GM19025 (cell line): ENCODE data around the gene SLC39A13.

Experiments used
- ATAC-seq: cut with Tn5 transposase; IDR thresholded peaks from one replicate; pipeline ENCODE4 v1.9.1; 2021; ENCODE audit warnings: mild to moderate bottlenecking, low read depth, moderate library complexity; ENCODE audit not compliant: unreplicated experiment

SLC39A13 gene

DNA sequence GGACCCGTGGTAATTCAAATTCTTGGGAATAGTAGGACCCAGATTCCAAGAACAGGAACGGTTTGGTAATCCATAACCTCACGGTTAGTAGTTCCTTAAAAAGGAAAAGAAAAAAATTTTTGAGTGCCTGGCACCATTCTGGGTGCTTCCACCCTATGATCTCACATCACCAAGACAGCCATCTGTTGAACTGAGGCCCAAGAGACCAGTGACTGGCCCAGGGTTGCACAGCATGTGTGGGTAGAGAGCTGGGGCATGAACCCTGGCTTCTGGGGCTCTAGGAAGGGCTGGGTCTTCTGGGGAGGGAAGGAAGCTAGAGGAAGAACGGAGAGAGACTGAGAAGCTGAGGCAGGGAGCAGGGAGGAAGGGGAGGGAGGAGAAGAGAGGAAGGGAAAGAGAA, 25.3 kb upstream of the SLC39A13 start:
- no peak for ATAC-seq

DNA sequence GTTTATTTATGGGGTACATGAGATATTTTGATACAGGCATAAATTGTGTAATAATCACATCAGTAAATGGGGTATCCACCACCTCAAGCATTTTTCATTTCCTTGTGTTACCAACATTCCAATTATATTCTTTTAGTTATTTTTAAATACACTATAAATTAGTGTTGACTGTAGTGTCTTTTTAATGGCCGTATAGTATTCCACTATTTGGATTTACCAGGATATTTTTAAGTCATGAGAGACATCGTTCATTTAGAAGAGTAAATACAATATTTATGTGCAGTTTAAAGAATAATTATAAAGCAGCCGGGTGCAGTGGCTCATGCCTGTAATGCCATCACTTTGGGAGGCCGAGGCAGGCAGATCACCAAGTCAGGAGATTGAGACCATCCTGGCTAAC, 23.9 kb upstream of the SLC39A13 start:
- ATAC-seq, result no peak

DNA sequence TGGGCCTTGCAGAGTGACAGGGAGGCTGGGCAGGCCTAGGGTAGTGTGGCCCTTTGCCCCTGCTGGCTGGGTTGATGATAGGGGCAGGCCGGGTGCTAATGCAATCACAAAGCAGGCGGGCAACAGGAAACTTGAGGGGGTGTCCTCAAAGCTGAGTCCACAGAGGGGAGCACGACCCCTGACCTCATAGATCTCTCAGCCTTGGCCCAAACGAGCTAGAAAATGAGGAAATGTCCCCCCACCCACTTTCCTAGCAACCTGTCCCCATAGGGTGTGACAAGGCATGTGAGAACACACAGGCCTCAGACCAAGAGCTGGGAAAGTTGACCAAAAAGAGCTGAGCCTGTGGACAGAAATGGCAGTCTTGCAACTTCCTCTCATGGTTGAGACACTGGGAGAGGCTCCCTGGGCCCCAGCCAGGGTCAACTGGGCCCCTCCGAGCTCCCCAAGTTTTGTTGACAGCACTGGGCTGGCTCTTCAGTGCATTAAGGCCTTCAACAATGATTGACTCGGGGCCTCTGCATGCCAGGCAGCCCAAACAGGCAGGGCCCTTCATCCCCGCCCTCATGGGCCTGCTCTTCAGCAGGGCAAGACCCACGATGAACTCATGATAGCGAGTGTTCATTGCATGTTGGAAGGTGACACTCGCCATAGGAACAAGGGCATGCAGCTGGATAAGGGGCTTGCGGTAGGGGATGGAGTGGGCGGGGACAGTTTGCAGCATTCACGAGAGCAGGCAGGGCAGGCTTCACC, 20.3 kb upstream of the SLC39A13 start:
- ATAC-seq, result no peak

DNA sequence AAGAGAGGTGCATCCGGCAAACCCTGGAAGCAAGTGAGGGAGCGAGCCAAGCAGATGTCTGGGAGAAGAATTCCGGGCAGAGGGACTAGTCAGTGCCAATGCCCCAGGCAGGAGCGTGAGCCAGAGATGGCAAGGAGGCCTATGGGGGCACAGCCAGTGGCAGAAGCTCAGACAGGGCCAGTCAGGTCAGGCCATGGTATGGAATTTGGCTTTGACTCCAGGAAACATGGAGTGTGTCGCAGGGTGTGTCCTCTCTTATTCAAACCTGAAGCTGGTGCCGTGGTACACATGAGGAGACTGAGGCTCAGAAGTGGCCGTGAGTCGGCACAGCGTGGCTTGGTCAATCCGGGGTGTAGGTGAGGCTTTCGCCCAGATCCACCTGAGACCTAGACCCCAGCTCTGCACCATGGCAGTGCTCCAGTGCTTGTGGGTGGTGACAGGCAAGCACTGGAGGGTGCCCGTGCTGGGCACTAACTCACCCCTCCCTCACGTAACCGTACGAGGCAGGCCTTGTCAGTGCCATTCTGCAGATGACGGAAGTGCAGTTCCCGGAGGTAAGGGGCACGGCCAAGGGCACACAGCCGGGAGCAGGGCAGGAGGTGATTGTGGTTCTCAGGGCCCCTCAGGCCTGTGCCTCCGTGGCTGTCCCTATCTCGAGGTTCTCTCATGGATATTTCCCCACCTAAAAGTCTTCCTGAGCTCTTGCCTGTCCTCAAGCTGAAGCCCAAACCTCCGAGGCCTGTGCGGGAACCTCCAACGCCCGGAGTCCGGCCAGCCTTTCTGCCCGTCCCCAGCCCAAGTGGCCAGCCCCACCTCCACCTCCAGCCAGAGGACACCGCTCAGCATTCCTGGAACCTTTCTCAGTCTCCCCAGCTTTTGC, 19.5 kb upstream of the SLC39A13 start:
- ATAC-seq, result no peak

DNA sequence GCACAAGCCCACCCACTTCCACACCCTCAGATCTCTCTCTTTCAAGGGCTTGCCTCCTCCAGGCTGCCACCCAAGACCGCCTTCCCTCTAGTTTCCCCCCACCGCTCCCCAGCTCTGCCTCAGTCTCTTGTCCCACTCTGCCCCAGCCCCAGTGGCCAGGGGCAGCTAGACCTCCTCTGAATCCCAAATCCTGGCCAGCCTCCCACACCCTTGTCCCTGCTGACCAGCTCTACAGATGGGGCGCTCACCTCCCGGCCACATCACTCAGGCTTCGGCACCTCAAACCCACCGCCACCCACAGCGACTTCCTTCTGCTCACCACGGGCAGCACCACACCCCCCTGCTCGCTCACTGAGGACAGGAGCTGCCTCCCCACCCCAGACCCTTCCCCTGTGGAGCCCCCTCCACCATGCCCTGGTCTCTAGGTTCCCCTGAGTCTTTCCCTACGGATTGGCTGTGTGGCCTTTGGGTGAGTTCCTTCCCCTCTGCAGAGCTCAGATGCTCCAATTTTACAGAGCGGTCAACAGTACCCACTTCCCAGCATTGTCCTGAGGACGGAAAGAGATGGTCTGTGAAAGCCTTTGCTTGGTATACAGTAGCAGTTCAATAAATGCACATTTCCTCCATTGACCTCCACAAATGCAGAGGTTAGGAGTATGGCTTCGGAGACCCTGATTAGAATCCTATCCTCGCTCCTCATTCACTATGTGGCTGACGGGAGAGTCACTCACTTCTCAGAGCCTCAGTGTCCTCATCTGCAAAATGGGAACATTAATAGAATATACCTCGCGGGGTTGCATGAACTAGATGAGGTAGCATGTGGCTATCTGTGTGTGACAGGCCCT, 18.6 kb upstream of the SLC39A13 start:
- no peak for ATAC-seq

DNA sequence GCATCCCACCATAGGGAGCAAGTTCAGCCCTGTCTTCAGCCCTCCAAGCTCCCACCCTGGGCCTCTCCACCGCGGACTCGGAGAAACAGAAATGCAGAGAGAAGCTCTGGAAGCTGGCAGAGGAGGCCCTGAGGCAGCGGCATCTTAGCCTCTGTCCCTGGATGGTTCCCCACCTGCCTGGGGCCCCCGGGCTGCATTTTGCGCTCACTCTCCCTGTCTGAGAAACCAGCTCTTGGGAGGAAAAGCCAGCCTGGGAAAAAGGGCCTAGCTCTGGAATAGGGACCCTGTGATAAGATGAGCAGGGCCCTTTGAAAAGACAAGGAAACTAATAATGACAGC, 18.0 kb upstream of the SLC39A13 start:
- ATAC-seq, result no peak

DNA sequence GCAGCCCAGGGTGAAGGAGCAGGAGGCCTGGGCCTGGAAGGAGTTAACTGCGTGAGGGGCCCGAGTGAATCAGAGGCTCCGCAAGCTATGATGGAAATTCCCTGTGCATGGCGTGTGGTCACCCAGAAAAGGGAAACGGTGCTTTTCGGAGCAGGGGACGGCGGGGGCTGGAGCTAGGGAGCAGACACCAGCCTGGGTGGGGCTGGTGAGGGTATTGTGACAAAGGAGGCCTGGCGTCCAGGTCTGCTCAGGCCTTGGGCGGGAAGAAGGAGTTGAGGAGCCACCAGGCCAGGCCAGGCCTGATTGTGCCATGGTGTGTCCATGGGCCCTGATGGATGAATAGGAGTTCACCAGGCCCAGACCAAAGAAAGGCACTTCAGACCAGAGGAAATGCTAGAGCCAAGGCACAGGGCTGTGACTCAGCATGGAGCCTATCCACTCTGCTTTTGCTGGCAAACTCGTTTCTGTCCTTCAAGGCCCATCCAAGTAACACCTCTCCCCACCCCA, 17.3 kb upstream of the SLC39A13 start:
- no peak for ATAC-seq

DNA sequence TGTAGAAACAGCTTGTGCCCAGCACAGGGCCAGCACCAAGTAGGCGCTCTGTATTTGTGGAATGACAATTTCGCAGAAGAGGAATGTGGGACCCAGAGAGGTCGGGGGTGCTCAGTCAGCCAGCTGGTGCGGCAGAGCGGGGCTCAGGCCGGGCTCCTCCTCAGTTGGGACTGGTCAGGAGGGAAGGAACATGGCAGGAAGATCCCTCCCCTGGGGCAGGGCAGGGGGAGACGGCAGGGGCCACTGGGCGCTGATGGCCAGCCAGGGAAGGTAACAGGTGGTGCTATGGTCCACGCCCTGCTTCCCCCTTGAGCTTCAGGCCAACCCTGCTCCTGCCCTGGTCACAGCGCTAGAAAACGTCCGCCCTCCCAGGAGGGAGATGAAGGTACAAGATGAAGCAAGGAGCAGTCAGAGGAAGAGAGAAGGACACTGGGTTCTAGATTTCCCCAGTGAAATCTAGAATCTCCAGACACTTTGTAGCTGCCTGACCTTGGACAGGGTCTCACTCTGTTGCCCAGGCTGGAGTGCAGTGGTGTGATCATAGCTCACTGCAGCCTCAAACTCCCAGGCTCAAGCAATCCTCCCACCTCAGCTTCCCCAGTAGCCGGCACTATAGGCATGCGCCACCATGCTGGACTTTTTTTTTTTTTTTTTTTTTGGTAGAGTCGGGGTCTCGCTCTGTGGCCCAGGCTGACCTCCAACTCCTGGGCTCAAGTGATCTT, 16.5 kb upstream of the SLC39A13 start:
- no peak for ATAC-seq

DNA sequence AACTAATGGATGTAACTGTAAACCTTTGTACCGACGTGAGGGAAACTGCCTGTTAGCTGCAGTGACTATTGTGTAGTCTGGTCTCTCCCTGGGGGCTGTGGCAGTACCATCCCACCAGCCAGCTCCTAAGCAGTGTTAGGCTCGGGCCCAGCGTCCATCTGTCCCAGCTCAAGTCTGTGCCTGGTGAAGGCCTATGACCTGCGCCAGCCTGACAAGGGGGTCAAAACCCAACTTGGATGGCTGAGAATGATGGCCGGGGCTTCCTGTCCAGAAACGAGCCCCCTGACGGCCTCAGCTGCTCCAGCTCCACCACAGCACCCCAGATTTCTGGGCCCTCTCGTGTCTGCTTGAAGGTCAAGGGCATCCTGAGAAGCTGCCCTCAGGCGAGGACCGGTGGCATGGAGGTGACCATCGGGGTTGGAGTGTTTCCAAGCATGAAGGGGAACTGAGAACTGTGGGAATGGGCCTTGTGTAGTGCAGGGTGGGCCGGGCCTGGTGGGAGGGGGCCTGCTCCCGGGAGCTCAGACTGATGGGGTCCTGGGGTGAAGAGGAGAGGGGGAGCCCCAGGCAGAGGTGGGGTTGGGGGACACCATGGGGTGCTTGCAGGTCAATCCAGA, 15.7 kb upstream of the SLC39A13 start:
- ATAC-seq, result no peak

DNA sequence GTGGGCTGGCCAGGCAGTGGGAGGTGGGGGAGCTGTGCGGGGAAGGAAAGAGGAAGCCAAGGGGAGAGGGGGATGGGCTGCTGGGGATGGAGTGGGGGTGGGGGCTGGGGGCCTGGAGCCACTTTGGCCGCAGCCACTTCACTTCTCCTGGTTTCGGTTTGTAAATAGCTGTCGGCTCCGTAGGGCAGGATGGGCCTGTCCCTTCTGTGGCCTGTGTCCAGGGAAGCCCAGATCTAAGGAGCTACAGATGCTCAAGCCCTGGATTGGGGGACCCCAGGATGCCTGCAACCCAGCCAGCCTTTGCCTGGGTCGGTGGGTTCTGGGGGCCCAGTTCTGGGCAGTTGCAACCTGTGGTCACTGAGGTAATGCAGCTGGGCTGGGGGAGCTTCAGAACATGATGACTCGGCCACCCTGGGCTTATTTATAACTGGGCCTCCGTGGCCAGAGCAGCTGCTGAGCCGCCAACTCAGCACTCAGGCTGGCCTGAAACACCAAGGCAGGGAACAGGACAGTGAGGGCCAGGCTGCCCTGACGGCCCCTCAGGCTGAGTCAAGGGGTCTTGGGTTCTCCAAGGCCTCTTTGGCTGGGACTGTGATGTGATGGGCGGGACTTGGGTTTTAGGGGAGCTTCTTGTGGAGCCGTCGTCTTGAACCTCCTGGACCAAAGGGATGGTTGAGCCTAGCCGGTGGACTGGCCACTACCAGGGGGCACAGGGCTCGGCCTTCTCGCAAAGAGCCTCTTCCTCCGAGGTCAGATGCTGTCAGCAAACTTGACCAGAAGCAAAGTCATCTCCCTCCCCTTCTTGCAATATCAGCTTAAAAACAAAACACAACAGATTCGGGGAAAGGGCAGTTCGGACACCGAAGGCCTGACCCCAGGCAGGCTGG, 15.0 kb upstream of the SLC39A13 start:
- ATAC-seq, result no peak

DNA sequence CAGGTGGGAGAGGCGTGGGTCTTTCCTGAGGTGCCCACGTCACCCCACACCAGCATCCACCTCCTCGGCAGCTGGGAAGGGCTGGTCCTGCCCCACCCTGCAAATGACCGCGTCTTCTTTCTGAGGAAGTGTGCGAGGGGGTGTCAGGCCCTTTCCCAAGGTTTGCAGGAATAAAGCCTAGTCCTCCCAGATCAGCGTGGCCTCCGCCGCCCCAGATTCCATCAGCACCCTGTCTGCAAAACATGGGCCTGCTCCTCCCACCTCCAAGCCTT, 14.4 kb upstream of the SLC39A13 start:
- no peak for ATAC-seq

DNA sequence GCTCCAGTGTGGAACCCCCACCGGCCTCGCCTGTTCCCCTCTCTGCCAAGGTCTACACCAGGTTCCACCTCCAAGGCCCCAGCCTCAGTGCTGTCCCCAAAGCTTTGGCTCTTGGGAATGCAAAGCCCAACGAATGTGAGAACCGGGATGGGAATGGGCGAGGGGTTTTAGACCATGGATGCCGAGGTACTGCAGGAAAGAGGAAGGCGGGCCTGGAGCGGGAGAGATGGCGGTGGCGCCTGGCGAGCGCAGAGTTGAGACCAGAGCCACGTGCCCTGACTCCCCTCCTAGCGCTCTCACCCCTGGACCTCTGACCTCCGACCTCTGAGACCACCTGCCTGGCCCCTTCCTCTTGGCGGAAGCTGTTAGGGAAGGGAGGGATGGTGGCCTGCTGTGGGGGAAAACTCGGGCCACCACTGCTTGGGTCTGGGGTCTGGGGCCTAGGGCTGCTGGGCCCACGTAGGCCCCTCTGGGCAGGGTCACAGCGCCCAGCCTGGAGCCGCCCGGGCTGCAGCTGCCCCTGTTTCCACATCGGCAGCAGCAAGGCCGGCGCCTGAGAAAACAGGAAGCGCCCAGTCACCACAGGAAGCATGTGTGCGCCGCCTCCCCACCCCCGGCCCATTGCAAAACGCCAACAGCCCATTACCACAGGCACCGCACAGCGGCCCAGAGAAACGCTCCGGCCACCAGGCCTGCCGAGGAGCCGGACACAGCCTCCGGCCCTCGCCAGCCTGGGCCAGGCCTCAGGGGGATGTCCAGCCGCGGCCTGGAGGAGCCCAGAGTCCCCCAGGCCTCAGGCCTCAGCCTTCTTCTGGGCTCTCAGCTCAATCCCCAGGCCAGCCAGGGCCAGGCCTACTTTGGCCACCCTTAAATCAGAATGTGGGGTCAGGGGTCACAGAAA, 13.8 kb upstream of the SLC39A13 start:
- peak; percentile 48 for ATAC-seq

DNA sequence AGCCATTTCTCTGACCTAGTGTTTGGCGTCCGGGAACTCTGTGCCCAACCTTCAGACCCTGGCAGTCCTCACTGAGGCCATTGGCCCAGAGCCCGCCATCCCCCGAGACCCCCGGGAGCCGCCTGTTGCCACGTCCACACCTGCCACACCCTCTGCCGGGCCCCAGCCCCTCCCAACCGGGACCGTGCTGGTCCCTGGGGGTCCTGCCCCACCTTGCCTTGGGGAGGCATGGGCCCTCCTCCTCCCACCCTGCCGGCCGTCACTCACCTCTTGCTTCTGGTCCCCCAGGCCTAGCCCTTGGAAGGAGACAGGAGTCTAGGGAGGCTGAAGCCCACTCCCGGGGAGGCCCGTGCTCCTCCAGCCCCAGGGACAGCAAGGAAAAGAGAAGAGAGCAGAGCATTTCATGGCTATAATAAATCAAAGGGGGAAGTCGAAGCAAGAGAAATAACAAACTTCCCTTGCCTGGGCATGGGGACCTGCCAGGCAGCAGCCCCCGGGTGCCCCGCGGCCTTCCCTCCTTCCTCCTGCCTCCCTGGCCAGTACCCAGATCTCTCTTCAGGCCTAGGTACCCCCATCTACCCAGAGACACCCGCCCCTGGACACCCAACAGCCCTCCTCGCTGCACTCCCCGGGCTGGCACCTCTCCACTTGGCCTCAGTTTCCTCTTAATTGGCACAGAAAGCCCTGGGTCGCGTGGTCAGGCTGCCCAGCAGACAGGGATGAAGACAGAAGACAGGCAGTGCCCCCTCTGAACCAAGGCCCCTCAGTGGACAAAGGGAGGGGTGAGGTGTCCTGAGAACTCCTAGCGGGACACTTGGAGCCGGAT, 13.0 kb upstream of the SLC39A13 start:
- ATAC-seq, result no peak

DNA sequence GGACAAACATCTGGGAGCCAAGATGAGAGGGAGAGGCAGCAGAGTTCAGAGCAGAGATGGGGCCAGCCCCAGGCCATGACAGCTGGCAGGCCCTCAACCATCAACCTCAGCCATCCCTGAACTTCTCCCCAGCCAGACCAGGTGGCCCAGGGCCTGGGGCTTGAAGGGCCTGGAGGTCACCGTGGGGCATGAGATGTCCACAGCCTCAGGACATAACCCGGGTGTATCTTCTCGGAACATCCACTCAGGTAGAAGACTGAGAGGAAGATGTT, 12.4 kb upstream of the SLC39A13 start:
- ATAC-seq, result no peak

DNA sequence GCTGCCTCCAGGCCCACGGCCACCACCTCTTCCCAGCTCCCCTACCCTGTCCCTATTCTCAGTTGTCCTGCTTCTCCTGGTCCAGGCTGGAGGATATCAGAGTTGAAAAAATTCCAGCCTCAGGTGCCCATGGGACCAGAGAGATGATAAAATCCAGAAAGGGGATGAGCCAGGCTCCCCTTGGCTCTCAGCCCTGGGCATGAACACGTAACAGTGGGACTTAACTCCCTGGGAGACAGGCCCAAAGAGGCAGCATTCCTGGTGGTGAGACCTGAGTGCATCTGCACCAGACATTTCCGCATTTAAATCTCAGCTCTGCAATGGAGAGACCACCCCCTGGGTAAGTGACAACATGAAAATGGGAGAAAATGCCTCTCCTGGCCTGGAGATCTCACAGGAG, 10.4 kb upstream of the SLC39A13 start:
- no peak for ATAC-seq

DNA sequence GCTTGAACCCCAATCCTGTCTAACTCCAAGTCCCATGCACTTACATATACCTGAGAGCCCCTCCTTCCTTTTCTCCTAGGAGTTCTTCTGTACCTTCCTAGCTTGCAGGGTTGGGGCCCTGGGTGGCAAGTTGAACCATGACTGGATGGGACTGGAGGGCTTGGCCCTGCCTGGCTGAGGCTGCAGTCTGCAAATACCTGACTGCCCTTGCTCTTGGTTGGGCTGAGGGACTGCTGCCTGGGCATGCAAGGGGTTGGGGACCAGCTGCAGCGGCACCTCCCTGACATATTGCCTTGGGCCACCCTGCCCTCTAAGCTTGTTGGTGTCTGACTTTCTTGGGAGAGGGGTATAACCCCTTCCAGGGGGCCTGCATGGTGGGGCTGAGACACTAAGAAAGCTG, 9.8 kb upstream of the SLC39A13 start:
- ATAC-seq, result no peak
